ENCODE measurements around the gene SRGAP1.

GRCh38 chr12:64086946-64087345, 242.4 kb downstream of the SRGAP1 start:
- no peak for TF ChIP-seq CTCF (conservative IDR thresholded peaks at IDR 0.05)
- no peak for TF ChIP-seq ZFX (IDR thresholded peaks at IDR 0.05)

All from C4-2B (cell line).